ENCODE measurements around the gene ADORA2A.

DNA sequence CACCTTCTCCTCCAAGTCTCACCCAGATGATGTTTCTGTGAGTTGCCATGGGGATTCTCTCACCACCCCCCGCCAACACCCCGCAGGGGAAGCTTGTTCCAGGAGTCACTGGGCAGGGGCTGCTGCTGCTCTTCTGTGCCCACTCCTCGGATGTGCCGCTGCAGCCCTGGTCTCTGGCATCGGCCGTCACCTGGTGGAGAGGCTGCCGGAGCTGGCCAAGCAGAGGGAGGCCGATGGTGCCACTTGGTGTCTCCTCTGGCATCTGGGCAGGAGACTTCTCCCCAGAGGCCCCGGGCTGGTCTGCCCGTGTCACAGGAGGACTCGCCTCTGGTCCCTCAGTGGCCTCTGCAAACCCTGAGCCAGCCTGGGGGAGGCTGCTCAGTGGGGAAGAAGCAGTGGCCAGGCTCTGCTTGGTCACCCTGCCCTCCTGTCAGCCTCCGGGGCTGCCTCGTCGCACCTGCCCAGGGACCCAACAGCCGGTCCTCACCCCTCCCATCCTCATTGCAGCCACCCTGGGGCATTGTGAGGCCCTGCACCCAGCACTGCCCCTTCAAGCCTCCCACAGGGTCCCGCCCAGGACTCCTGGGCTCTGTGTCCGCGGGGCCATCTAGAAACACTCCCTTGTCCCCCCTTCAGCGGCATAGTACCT lies 424 bp upstream of the ADORA2A start:
- no peak for TF ChIP-seq POLR2A (IDR thresholded peaks at IDR 0.05)
- TF ChIP-seq, protein P1, sequence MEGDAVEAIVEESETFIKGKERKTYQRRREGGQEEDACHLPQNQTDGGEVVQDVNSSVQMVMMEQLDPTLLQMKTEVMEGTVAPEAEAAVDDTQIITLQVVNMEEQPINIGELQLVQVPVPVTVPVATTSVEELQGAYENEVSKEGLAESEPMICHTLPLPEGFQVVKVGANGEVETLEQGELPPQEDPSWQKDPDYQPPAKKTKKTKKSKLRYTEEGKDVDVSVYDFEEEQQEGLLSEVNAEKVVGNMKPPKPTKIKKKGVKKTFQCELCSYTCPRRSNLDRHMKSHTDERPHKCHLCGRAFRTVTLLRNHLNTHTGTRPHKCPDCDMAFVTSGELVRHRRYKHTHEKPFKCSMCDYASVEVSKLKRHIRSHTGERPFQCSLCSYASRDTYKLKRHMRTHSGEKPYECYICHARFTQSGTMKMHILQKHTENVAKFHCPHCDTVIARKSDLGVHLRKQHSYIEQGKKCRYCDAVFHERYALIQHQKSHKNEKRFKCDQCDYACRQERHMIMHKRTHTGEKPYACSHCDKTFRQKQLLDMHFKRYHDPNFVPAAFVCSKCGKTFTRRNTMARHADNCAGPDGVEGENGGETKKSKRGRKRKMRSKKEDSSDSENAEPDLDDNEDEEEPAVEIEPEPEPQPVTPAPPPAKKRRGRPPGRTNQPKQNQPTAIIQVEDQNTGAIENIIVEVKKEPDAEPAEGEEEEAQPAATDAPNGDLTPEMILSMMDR (IDR thresholded peaks at IDR 0.05), result no peak

Data from ovary (tissue), 3 donors.